HG03432 (cell line): ENCODE data around the gene NR2F1-AS1.
"Not testable (repeated sequence)": the region's sequence is repeated elsewhere in the genome, so short reads cannot be mapped to it uniquely, and the experiment has no call there.

ENCODE experiments used
- ATAC-seq: cut with Tn5 transposase; IDR thresholded peaks from one replicate; pipeline ENCODE4 v1.9.1; 2021; ENCODE audit warnings: mild to moderate bottlenecking, moderate library complexity; ENCODE audit not compliant: unreplicated experiment

NR2F1-AS1 gene

GRCh38 chr5:93557021-93557604 lies 23.9 kb downstream of the NR2F1-AS1 start:
- no peak for ATAC-seq

GRCh38 chr5:93549594-93549993 lies 31.4 kb downstream of the NR2F1-AS1 start:
- ATAC-seq = not testable (repeated sequence)

DNA sequence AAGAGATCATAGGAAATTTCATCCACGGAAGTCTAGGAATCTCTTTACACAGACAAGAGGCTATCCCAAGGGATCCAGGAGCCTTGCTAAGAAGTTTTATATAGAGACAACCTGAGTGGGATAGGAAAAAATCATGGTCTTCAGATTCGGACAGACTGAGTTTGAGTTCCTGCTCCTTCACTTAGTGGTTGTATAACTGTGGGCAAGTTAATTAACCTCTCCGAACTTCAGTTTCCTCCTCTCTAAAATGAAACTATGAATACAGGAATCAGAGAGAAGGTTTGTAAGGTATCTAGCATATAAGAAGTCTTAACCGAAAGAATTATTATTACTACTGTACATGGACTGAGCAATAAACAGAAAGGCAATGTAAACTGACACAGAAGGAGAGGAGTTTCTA lies 35.1 kb downstream of the NR2F1-AS1 start:
- ATAC-seq = no peak

- no peak for ATAC-seq
These were observed 48.6 kb downstream of the NR2F1-AS1 start for GRCh38 chr5:93532370-93532769.

GRCh38 chr5:93521815-93522214 lies 59.2 kb downstream of the NR2F1-AS1 start:
- not testable (repeated sequence) for ATAC-seq

- ATAC-seq = no peak
These were observed 61.3 kb downstream of the NR2F1-AS1 start for GRCh38 chr5:93519740-93520139.

DNA sequence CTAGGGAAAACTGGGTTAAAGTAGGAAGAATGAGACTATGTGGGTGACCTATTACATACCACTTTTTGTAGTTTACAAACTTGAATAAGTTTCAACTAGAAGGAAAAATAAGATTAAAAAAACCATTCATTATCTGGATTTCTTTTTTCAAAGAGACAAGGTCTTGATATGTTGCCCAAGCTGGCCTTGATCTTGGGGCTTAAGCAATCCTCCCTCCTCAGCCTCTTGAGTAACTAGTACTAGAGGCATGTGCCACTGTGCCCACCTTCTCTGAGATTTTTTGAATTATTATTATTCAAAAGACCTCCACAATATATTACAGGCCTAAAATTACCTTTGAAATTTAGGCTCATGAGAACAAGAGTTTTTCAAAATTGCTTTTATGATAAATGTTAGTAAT lies 63.2 kb downstream of the NR2F1-AS1 start:
- ATAC-seq = no peak

DNA sequence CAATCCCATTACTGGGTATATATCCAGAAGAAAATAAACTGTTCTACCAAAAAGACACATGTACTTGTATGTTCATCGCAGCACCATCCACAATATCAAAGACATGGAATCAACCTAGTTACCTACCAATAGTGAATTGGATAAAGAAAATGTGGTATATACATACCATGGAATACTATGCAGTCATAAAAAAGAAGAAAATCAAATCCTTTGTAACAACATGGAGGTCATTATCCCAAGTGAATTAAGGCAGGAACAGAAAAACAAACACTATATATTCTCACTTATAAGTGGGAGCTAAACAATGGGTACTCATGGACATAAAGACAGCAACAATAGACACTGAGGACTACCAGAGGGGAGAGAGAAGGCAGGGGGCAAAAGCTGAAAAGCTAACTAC lies 67.7 kb downstream of the NR2F1-AS1 start:
- ATAC-seq = no peak

DNA sequence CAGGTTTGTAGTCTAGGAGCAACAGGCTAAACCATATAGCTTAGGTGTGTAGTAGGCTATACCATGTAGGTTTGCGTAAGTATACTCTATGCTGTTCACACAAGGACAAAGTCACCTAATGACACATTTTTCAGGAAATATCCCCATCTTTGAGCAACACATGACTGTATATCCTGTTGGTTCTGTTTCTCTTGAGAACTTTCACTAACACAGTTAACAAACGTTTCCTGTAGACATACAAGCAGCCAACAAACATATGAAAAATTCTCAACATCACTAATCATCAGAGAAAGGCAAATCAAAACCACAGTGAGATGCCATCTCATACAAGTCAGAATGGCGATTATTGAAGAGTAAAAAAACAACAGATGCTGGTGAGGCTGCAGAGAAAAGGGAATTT lies 68.2 kb downstream of the NR2F1-AS1 start:
- no peak for ATAC-seq

GRCh38 chr5:93511445-93511844 lies 69.6 kb downstream of the NR2F1-AS1 start:
- no peak for ATAC-seq

- no peak for ATAC-seq
These were observed 70.2 kb downstream of the NR2F1-AS1 start for GRCh38 chr5:93510626-93511380.

- ATAC-seq = not testable (repeated sequence)
These were observed 75.5 kb downstream of the NR2F1-AS1 start for GRCh38 chr5:93505553-93505952.

DNA sequence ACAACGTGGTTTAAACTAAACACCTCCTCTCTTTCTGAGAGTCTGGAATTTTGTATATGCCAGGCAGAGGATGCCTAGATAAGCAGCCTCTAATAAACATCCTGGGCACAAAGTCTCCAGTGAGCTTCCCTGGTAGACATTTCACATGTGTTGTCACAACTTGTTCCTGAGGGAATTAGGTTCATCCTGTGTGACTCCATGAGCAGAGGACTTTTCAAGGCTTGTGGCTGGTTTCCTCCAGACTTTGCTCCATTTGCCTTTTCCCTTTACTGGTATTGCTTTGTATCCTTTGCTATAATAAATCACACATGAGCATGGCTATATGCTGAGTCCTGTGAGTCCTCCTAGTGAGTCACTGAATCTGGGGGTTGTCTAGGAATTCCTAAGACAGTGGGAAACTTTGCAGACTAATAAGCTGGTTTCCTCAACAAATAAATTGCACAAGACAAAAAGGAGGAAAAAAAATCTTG lies 77.4 kb downstream of the NR2F1-AS1 start:
- no peak for ATAC-seq

DNA sequence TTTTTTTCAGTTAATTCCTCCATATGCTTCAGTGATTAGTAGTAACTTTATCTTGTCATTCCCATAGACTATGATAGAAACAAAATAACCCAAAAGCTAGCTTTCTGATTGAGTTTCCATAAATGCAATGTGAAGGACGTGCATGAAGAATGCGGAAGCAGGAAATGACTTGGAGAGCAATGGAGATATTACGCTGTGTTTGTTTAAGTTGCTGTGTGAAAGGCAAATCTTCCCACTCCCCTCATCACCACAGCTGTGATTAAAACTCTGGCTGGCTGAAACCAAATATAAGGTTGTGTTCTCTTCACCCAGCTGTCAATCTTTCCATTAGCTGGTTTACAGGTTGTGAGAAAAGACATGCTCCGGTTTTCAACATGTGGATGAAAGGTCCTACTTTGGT lies 83.9 kb downstream of the NR2F1-AS1 start:
- ATAC-seq = no peak

- no peak for ATAC-seq
These were observed 101.0 kb downstream of the NR2F1-AS1 start for GRCh38 chr5:93479982-93480509.

- no peak for ATAC-seq
These were observed 103.2 kb downstream of the NR2F1-AS1 start for GRCh38 chr5:93477816-93478215.

DNA sequence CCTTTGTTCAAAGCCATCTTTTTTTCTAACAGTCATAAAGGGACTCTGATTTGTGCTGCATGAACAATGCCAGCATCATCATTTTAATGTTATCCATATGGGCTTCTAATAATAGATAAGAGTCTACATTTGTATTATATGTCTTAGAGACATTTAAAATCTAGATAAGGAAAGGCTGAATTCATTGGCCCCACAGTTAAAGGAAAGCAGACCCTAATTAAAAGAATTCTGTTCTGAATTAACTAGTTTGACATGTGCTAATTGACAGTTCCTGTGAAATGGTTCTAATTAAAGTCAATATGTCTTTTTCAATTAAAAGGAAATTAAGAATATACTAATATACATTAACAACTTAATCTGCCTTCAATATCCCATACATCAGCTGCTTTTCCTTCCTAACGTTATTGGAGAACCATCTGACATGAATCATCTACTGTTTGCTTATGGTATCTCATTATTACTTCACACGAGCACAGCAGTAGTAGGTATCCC lies 104.7 kb downstream of the NR2F1-AS1 start:
- ATAC-seq = no peak

DNA sequence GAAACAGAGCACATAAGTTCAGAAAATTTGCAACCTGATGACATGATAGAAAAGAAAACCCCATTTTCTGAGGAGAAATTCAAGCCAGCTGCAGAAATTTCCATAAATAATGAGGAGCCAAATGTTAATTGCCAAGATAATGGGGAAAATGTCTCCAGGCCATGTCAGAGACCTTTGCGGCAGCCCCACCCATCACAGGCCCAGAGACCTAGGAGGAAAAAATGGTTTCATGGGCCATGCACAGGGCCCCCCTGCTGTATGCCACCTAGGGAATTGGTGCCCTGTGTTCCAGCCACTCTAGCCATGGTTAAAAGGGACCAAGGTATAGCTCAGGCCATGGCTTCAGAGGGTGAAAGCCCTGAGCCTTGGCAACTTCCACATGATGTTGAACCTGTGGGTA lies 118.1 kb downstream of the NR2F1-AS1 start:
- ATAC-seq = no peak

- no peak for ATAC-seq
These were observed 119.3 kb downstream of the NR2F1-AS1 start for GRCh38 chr5:93461756-93462155.

- no peak for ATAC-seq
These were observed 120.7 kb downstream of the NR2F1-AS1 start for GRCh38 chr5:93460286-93460685.

GRCh38 chr5:93456796-93457195 lies 124.2 kb downstream of the NR2F1-AS1 start:
- not testable (repeated sequence) for ATAC-seq

DNA sequence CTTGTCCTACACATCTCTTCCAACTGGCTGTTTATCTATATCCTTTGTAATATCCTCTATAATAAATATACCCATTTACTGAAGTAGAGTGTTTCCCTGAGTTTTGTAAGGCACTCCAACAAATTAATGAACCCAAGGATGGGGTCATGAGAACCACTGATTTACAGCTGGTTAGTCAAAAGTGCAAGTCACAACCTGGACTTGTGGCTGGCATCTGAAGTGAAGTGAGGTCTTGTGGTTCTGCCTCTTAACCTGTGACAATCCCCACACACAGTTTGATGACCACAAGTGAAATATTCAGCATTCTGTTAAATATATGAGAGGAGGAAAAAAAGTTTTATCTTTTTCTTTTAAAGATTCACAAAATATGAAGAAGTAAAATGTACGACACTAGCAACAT lies 126.1 kb downstream of the NR2F1-AS1 start:
- no peak for ATAC-seq
